HCT116 (cell line): ENCODE results near the gene PSMD12. TPM values are rescaled to one million over a fixed set of nuclear protein-coding genes. Genes with fewer than 3 reads are reported as not detected.

Experiments used
- ATAC-seq: fragments of 200-7000 bp; cut with Tn5 transposase; 2 replicates; pipeline ENCODE4 v1.9.1; 2020; ENCODE audit warnings: mild to moderate bottlenecking, moderate library complexity
- BruUV-seq: library from RNA; stranded (reverse); fragments of 400-500 nt; replicated peaks from 2 replicates; lab custom pipeline; 2021; lab: Mats Ljungman, UMichigan
- CTCF ChIA-PET: fragments of 300-600 bp; sonication (Branson Sonifier 250); formaldehyde crosslinking; loops from one replicate; lab custom pipeline; 2021; ENCODE audit warnings: antibody characterized with exemption; lab: Charles Lee
- POLR2A ChIA-PET: fragments of 300-600, 350-600 bp; sonication (Branson Sonifier 250); formaldehyde crosslinking; loops from one replicate; lab custom pipeline; 2021; ENCODE audit warnings: antibody characterized with exemption; lab: Charles Lee
- RAD21 ChIA-PET, 2 experiments: fragments of 300-600 bp; sonication (Branson Sonifier 250); formaldehyde crosslinking; loops; one replicate each; lab custom pipeline; 2023; ENCODE audit warnings: low total read pairs in 2 of 2; ENCODE audit not compliant: uncharacterized antibody in 2 of 2, unreplicated experiment in 2 of 2, low non-redundant PET in 1 of 2; lab: Charles Lee
- DNase-seq: peaks from one replicate; pipeline ENCODE4 v3.0.0-alpha.2; 2010; ENCODE audit warnings: low read depth, low spot score
- H2AFZ ChIP-seq: fragments of 200-600 bp; shearing (Covaris generic), sonication (generic); 2 replicates; pipeline ENCODE4 v1.6.1; 2017; ENCODE audit warnings: low read depth, mixed run types, mixed read lengths, antibody characterized with exemption, low read length; ENCODE audit not compliant: poor library complexity, severe bottlenecking
- H3K27ac ChIP-seq: 2 replicates; pipeline ENCODE4 v1.5.1; 2012; ENCODE audit warnings: low read depth, low read length
- H3K27me3 ChIP-seq: fragments of 200-600 bp; sonication (generic); 2 replicates; pipeline ENCODE4 v1.6.1; 2016; ENCODE audit warnings: mixed run types, low read length, mixed read lengths; ENCODE audit not compliant: insufficient read depth
- H3K36me3 ChIP-seq, 2 experiments: fragments of 200-500 bp in 1 of 2; fragments of 200-600 bp in 1 of 2; sonication (Bioruptor generic) in 1 of 2; sonication (generic) in 1 of 2; 2 replicates each; pipeline versions ENCODE4 v1.5.1 to v1.6.1; 2014 to 2016; ENCODE audit warnings: low read length in 2 of 2, inconsistent platforms in 1 of 2, mixed read lengths in 1 of 2, mixed run types in 1 of 2; ENCODE audit not compliant: insufficient read depth in 2 of 2, control insufficient read depth in 1 of 2
- H3K4me1 ChIP-seq, 2 experiments: fragments of 200-600 bp in 1 of 2; sonication (generic) in 1 of 2; 2 replicates each; pipeline versions ENCODE4 v1.5.1 to v1.6.1; 2012 to 2017; ENCODE audit warnings: low read length in 2 of 2, inconsistent platforms in 1 of 2, mild to moderate bottlenecking in 1 of 2, mixed read lengths in 1 of 2, mixed run types in 1 of 2, moderate library complexity in 1 of 2; ENCODE audit not compliant: insufficient read depth in 2 of 2, control insufficient read depth in 1 of 2
- H3K4me2 ChIP-seq: fragments of 200-600 bp; sonication (generic); 2 replicates; pipeline ENCODE4 v1.6.1; 2017; ENCODE audit warnings: mixed run types, low read length, mixed read lengths
- H3K4me3 ChIP-seq, 2 experiments: fragments of 200-600 bp in 1 of 2; sonication (generic) in 1 of 2; replicated peaks in 1 of 2; 2 replicates each; pipeline ENCODE4 v1.5.1; 2011 to 2016; ENCODE audit warnings: low read length in 2 of 2, control low read depth in 1 of 2, low read depth in 1 of 2, mild to moderate bottlenecking in 1 of 2, mixed read lengths in 1 of 2, mixed run types in 1 of 2
- H3K79me2 ChIP-seq: fragments of 200-600 bp; sonication (generic); 2 replicates; pipeline ENCODE4 v1.6.1; 2017; ENCODE audit warnings: mild to moderate bottlenecking, mixed run types, low read length, moderate library complexity, mixed read lengths; ENCODE audit not compliant: insufficient read depth
- H3K9ac ChIP-seq: fragments of 200-600 bp; sonication (generic); 2 replicates; pipeline ENCODE4 v1.6.1; 2016; ENCODE audit warnings: low read length, mixed read lengths
- H3K9me2 ChIP-seq: fragments of 200-600 bp; sonication (generic), shearing (Covaris generic); 2 replicates; pipeline ENCODE4 v1.6.1; 2017; ENCODE audit warnings: mixed run types, mild to moderate bottlenecking, moderate library complexity; ENCODE audit not compliant: insufficient read depth
- H3K9me3 ChIP-seq, 2 experiments: fragments of 200-500 bp in 1 of 2; fragments of 200-600 bp in 1 of 2; sonication (Bioruptor generic) in 1 of 2; sonication (generic) in 1 of 2; 2 replicates each; pipeline ENCODE4 v1.6.1; 2014 to 2017; ENCODE audit warnings: low read length in 2 of 2, mixed read lengths in 2 of 2, inconsistent platforms in 1 of 2, low read depth in 1 of 2, mild to moderate bottlenecking in 1 of 2, mixed run types in 1 of 2, moderate library complexity in 1 of 2; ENCODE audit not compliant: control insufficient read depth in 1 of 2, insufficient read depth in 1 of 2
- H4K20me1 ChIP-seq: fragments of 200-600 bp; sonication (generic), shearing (Covaris generic); 2 replicates; pipeline ENCODE4 v1.6.1; 2017; ENCODE audit warnings: mixed run types, mild to moderate bottlenecking, moderate library complexity; ENCODE audit not compliant: insufficient read depth
- CEBPB ChIP-seq: IDR thresholded peaks from 2 replicates; pipeline ENCODE4 v1.6.1; 2012; ENCODE audit warnings: low read depth
- EGR1 ChIP-seq: IDR thresholded peaks from 2 replicates; pipeline ENCODE4 v1.6.1; 2012; ENCODE audit warnings: low read depth
- ELF1 ChIP-seq: IDR thresholded peaks from 2 replicates; pipeline ENCODE4 v1.6.1; 2012; ENCODE audit warnings: low read depth, borderline replicate concordance
- EZH2 ChIP-seq: fragments of 200-600 bp; sonication (generic); IDR thresholded peaks from 2 replicates; pipeline ENCODE4 v1.6.1; 2017; ENCODE audit warnings: antibody characterized with exemption, mixed run types
- EZH2phosphoT487 ChIP-seq: fragments of 200-600 bp; IDR thresholded peaks from 2 replicates; pipeline ENCODE4 v1.6.1; 2018; ENCODE audit warnings: antibody characterized with exemption, borderline replicate concordance
- POLR2A ChIP-seq: IDR thresholded peaks from 2 replicates; pipeline ENCODE4 v1.7.0; 2011; ENCODE audit warnings: borderline replicate concordance; ENCODE audit not compliant: insufficient read depth, insufficient read length; ENCODE audit errors: extremely low read depth
- POLR2AphosphoS5 ChIP-seq: IDR thresholded peaks from 2 replicates; pipeline ENCODE4 v1.6.1; 2011; ENCODE audit warnings: mild to moderate bottlenecking, low read depth, low read length, moderate library complexity
- RAD21 ChIP-seq: IDR thresholded peaks from 2 replicates; pipeline ENCODE4 v1.6.1; 2012; ENCODE audit warnings: low read depth, mild to moderate bottlenecking
- SIN3A ChIP-seq: IDR thresholded peaks from 2 replicates; pipeline ENCODE4 v1.6.1; 2012; ENCODE audit warnings: low read depth
- YY1 ChIP-seq: IDR thresholded peaks from 2 replicates; pipeline ENCODE4 v1.6.1; 2011; ENCODE audit warnings: low read length, low read depth, moderate library complexity, mild to moderate bottlenecking; ENCODE audit not compliant: insufficient replicate concordance; ENCODE audit errors: extremely low read depth
- ZNF274 ChIP-seq: fragments of 200-500 bp; sonication (Bioruptor generic); IDR thresholded peaks from 2 replicates; pipeline ENCODE4 v1.6.1; 2014; ENCODE audit warnings: mild to moderate bottlenecking, low read depth, low read length, inconsistent platforms
- intact Hi-C: fragments of 100-400 bp; cut with micrococcal nuclease; formaldehyde crosslinking; loops from 2 replicates; pipeline ENCODE4 v1.10.0; 2022
- total RNA-seq: library from RNA; stranded (reverse); gene quantifications from one replicate; pipeline ENCODE4 v1.2.1, GENCODE V29; 2021; ENCODE audit not compliant: unreplicated experiment
- TF ChIP-seq, protein P1 (sequence below), 3 experiments: fragments of 200-600 bp in 1 of 3; sonication (generic) in 1 of 3; IDR thresholded peaks in 2 of 3; conservative IDR thresholded peaks in 1 of 3; 2 replicates each; pipeline ENCODE4 v1.5.1; 2012 to 2017; ENCODE audit warnings: low read depth in 2 of 3, low read length in 2 of 3, antibody characterized with exemption in 1 of 3, borderline replicate concordance in 1 of 3, control low read depth in 1 of 3, mild to moderate bottlenecking in 1 of 3, mixed read lengths in 1 of 3, mixed run types in 1 of 3, moderate library complexity in 1 of 3; ENCODE audit not compliant: insufficient read depth in 1 of 3
- TF ChIP-seq, protein P2 (sequence below): IDR thresholded peaks from 2 replicates; pipeline ENCODE4 v1.6.1; 2012
- TF ChIP-seq, protein P3 (sequence below): IDR thresholded peaks from 2 replicates; pipeline ENCODE4 v1.6.1; 2012; ENCODE audit warnings: low read depth

Gene PSMD12
- total RNA-seq, 1 experiment from 2014 or later, result 115 TPM

DNA sequence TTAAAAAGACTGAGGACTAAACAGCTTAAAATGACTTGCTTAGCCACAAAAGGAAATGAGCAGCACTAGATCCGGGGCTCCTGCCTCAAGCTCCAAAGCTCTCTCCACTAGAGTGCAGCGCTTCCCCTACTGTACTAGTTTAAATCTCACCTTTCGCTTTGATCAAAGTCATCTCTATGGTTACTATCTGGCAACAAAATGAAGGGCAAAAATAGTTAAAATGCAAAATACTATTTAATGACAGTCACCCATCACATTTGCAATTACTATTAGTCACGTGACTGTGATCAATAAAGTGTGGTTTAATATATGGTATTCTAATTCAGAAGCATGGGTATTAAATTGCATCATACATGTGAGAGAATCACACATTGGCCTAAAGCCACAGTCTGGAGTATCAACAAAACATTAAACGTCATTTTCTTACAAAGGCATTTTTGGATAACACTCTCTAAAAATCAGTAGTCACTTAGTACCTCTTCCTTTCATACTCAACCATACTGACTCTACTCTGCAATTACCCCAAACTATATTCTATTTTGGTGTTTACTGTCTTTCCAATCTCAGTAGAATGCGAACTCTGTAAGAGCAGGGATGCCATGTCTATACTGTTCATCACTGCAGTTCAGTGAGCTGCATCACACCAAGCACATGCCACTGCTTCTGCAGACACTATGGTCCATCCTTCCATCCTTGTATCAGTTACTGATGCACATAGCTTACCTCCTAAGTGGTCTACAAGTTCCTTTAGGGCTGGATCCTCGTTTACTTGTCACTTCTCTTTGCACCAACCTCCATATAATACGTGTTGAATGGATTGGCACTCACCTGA, 6.2 kb downstream of the PSMD12 start (continued):
- TF ChIP-seq, protein P1, sequence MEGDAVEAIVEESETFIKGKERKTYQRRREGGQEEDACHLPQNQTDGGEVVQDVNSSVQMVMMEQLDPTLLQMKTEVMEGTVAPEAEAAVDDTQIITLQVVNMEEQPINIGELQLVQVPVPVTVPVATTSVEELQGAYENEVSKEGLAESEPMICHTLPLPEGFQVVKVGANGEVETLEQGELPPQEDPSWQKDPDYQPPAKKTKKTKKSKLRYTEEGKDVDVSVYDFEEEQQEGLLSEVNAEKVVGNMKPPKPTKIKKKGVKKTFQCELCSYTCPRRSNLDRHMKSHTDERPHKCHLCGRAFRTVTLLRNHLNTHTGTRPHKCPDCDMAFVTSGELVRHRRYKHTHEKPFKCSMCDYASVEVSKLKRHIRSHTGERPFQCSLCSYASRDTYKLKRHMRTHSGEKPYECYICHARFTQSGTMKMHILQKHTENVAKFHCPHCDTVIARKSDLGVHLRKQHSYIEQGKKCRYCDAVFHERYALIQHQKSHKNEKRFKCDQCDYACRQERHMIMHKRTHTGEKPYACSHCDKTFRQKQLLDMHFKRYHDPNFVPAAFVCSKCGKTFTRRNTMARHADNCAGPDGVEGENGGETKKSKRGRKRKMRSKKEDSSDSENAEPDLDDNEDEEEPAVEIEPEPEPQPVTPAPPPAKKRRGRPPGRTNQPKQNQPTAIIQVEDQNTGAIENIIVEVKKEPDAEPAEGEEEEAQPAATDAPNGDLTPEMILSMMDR (IDR thresholded peaks at IDR 0.05 in 2 of 3, conservative IDR thresholded peaks at IDR 0.05 in 1 of 3; ENCODE audit: borderline replicate concordance in 1 of 3, insufficient read depth in 1 of 3, low read depth in 2 of 3, low read length in 2 of 3), result peak; percentile 41 to 75 (median 65); a peak in 5 of 6 replicates
- TF ChIP-seq POLR2A, result no peak
- TF ChIP-seq, all 23 proteins: peak for 5

DNA sequence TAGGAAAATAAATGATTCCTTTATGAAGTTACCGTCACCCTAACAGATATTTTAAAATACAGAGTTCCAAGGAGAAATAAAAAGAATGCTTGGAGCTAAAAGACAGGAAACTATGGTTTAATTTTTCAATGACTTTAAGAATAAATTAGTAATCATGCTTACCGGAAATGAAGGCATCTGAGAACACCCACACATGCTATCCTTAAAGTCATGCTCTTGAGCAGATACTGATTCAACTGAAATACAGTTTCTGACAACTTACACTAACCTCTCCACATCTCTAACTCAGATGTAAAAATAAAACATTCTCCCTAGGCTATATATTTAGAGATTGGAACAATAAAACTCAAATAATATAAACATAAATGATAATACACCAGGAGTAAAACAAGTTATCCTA, 7.8 kb downstream of the PSMD12 start:
- H2AFZ ChIP-seq, result no peak overlapping the region
- H3K9me2 ChIP-seq, result no peaks in the 10 kb centered on the region
- H3K4me1 ChIP-seq, result no peaks in the 10 kb centered on the region
- peaks cover 98% of the 10 kb centered on the region for H3K79me2 ChIP-seq
- no peaks in the 10 kb centered on the region for H3K9me3 ChIP-seq
- peaks cover 49 to 68% of the 10 kb centered on the region in 2 experiments for H3K36me3 ChIP-seq
- no peaks in the 10 kb centered on the region for H3K27me3 ChIP-seq
- no TSS peak for BruUV-seq
- H3K4me3 ChIP-seq, result no peak overlapping the region
- TF ChIP-seq RAD21 (no peak), CEBPB (no peak), ELF1 (no peak), ZNF274 (no peak), POLR2AphosphoS5 (no peak), SIN3A (no peak), EZH2 (no peak), EZH2phosphoT487 (no peak), EGR1 (no peak), YY1 (no peak)
- TF ChIP-seq, protein P2, sequence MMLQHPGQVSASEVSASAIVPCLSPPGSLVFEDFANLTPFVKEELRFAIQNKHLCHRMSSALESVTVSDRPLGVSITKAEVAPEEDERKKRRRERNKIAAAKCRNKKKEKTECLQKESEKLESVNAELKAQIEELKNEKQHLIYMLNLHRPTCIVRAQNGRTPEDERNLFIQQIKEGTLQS, result no peak
- TF ChIP-seq, protein P3, sequence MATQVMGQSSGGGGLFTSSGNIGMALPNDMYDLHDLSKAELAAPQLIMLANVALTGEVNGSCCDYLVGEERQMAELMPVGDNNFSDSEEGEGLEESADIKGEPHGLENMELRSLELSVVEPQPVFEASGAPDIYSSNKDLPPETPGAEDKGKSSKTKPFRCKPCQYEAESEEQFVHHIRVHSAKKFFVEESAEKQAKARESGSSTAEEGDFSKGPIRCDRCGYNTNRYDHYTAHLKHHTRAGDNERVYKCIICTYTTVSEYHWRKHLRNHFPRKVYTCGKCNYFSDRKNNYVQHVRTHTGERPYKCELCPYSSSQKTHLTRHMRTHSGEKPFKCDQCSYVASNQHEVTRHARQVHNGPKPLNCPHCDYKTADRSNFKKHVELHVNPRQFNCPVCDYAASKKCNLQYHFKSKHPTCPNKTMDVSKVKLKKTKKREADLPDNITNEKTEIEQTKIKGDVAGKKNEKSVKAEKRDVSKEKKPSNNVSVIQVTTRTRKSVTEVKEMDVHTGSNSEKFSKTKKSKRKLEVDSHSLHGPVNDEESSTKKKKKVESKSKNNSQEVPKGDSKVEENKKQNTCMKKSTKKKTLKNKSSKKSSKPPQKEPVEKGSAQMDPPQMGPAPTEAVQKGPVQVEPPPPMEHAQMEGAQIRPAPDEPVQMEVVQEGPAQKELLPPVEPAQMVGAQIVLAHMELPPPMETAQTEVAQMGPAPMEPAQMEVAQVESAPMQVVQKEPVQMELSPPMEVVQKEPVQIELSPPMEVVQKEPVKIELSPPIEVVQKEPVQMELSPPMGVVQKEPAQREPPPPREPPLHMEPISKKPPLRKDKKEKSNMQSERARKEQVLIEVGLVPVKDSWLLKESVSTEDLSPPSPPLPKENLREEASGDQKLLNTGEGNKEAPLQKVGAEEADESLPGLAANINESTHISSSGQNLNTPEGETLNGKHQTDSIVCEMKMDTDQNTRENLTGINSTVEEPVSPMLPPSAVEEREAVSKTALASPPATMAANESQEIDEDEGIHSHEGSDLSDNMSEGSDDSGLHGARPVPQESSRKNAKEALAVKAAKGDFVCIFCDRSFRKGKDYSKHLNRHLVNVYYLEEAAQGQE, result no peak
- ChIA-PET RAD21 (no interaction called here), CTCF (interaction anchor here (1.4 kb wide), 1 partner anchor 137 kb away, joined by 12 read pairs; no protein-coding TSS in a partner anchor), POLR2A (no interaction called here)
- no peak overlapping the region for H3K4me2 ChIP-seq
- DNase-seq, result no peak
- H4K20me1 ChIP-seq, result peaks cover 41% of the 10 kb centered on the region
- intact Hi-C loops, result no loop called here
- no peak overlapping the region for H3K9ac ChIP-seq
- no peak for ATAC-seq
- no peak overlapping the region for H3K27ac ChIP-seq
